Hepatocyte (in vitro differentiated cells): ENCODE measurements around the gene CACNG7.

Experiments used
- CTCF ChIP-seq: fragments of 200-600 bp; sonication (generic); IDR thresholded peaks from 2 replicates; pipeline ENCODE4 v1.5.1; 2016; ENCODE audit warnings: antibody characterized with exemption, mild to moderate bottlenecking; ENCODE audit not compliant: poor library complexity
- EZH2 ChIP-seq: fragments of 200-600 bp; sonication (generic); IDR thresholded peaks from 2 replicates; pipeline ENCODE4 v1.6.1; 2016; ENCODE audit warnings: antibody characterized with exemption, mild to moderate bottlenecking, borderline replicate concordance
- EZH2phosphoT487 ChIP-seq: fragments of 200-600 bp; sonication (generic); IDR thresholded peaks from one replicate; pipeline ENCODE4 v1.6.1; 2018; ENCODE audit warnings: antibody characterized with exemption, mild to moderate bottlenecking, low read depth, moderate library complexity; ENCODE audit not compliant: unreplicated experiment, severe bottlenecking

GRCh38 chr19:53944933-53945332 is 35.9 kb downstream of the CACNG7 start:
- TF ChIP-seq CTCF (no peak), EZH2 (no peak), EZH2phosphoT487 (no peak)
